G401.6 (cell line): ENCODE measurements around the gene CDK15.
"Not testable (repeated sequence)": the region's sequence is repeated elsewhere in the genome, so short reads cannot be mapped to it uniquely, and the experiment has no call there.

Source experiments
- FAIRE-seq: peaks from 2 replicates; lab custom pipeline; 2012; peaks lifted over from hg19 to GRCh38; lab: Jason Lieb, UNC

Gene CDK15

GRCh38 chr2:201806442-201807170, at the start of gene CDK15:
Gene CDK15, plus strand, starts transcription at chr2:201806537. Its CDS starts 128 bp downstream, at chr2:201806665.
- FAIRE-seq: no peak

DNA sequence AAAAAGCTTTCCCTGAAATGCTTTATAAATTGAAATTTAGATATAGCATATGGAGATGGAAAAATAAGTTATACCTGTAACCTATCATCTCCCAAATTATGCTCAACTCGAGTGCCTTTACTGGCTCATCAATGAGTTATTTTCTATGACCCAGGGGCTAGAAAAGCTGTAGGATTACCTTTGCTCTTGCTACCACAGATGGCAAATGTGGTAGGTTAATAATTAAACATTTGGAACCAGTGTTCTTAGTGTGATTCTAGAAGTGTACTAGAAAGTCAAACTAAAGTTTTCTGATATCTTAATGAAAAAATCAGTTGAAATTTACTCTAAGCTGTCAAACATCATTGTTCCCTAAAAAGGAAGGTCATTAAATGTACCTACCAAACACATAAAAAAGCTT, 48.1 kb upstream of the CDK15 start:
- FAIRE-seq: no peak

DNA sequence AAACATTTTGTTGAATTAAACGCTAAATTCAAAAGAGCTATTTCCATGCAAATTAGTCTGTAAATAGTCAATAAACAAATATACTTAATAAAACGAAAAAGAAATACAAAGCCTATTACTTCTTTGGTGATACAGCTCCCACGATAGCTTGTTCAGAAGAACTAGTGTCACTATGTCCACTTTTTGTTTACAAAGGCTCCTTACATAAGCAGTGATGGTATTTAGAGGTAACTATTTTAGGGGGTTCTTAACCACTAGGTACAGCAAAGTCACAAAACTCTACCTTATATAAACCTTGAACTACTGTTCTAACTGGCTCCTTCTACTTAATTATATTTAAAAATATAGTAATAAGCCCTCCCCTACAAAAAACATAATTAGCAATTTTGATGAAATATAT, 47.5 kb upstream of the CDK15 start:
- no peak for FAIRE-seq

- FAIRE-seq: no peak
Observed at GRCh38 chr2:201759567-201759966, 46.8 kb upstream of the CDK15 start.

- FAIRE-seq: no peak
Observed at GRCh38 chr2:201761101-201761500, 45.2 kb upstream of the CDK15 start.

DNA sequence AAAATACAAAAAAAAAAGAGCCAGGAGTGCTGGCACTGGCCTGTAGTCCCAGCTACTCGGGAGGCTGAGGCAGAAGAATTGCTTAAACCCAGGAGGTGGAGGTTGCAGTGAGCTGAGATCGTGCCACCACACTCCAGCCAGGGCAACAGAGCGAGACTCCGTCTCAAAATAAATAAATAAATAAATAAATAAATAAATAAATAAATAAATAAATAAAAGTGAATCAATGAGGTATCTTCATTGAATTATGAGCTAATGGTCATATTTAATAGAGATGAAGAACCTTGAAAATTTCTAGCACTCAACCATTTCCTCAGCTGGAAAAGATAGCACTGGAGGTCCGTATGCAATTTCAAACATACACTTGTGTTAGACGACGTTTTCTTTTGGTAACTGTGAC, 41.9 kb upstream of the CDK15 start:
- FAIRE-seq: not testable (repeated sequence)

DNA sequence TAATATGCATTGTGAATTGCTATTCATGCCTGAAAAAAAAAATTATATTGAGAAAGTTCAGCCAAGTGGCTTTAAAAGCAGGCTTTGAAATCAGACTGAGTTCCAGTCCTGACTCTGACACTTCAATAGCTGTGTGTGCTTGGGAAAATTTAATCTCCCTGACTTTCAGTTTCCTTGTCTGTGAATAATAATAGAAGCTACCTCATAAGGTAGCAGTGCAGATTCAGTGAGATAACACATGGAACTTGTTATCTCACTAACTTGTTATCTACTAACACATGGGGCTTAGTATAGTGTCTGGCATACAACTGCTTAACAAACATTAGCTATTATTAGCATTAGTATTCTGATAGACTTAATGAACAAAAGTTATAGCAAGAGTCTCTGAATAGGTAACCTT, 40.5 kb upstream of the CDK15 start:
- no peak for FAIRE-seq

- no peak for FAIRE-seq
Observed at GRCh38 chr2:201768918-201769317, 37.4 kb upstream of the CDK15 start.

- peak; percentile 64 for FAIRE-seq
Observed at GRCh38 chr2:201769666-201770373, 36.5 kb upstream of the CDK15 start.

DNA sequence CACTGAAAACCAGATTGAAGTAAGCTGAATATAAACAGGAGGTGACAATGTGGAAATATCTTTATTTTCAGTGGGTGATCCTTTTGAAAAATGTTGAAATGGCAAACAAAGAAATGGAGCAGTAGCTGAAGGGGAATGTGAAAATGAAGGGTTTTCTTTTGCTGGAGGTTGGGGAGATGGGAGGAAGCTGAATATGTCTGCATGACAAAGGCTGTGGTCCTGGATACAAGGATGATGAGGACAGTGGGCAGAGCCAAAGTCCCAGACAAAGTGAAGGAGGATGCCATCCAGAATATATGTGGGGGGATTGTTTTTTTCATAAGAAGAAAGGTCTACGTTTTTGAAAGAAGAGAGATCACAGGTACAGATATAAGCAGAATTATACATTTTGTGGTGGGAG, 32.3 kb upstream of the CDK15 start:
- no peak for FAIRE-seq

DNA sequence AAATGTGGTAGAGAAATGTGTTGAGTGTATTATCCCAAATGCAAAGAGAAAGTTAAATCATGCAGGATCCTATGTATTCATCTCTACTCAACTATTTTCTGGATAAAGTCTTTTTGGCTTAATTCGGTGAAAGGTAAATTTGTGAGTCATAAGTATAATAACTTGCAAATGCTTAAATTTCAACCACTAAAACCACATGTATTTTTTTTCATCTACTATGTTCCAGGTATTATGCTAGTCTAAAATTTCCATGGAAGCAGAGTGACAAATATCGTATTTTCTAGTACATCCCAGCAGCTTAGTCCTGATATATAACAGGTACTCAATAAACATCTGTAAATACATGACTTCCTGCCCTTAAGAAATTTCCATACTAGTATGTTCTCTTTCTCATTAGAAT, 31.8 kb upstream of the CDK15 start:
- FAIRE-seq: no peak

GRCh38 chr2:201775326-201775725, 31.0 kb upstream of the CDK15 start:
- no peak for FAIRE-seq

DNA sequence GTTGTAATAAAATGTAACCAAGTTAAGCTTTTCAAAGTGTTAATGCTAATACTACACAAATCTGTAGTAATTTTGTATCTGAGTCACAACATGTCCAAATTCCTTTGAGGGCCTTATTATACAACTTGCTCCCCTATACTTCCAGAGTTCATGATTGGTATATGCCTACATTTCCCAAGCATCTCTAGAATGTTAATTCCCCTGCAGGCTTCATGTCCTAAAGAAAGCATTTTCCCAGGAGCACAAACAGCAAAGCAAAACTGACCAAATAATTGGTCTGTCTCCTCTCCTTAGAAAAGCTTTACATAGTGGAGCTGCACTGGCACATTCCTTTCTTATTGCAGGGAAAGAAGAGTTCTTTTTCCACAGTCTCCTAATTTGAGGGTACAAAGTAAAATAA, 29.3 kb upstream of the CDK15 start:
- peak; percentile 97 for FAIRE-seq

GRCh38 chr2:201777869-201778268, 28.5 kb upstream of the CDK15 start:
- FAIRE-seq: no peak

GRCh38 chr2:201779901-201780673, 26.2 kb upstream of the CDK15 start:
- no peak for FAIRE-seq

DNA sequence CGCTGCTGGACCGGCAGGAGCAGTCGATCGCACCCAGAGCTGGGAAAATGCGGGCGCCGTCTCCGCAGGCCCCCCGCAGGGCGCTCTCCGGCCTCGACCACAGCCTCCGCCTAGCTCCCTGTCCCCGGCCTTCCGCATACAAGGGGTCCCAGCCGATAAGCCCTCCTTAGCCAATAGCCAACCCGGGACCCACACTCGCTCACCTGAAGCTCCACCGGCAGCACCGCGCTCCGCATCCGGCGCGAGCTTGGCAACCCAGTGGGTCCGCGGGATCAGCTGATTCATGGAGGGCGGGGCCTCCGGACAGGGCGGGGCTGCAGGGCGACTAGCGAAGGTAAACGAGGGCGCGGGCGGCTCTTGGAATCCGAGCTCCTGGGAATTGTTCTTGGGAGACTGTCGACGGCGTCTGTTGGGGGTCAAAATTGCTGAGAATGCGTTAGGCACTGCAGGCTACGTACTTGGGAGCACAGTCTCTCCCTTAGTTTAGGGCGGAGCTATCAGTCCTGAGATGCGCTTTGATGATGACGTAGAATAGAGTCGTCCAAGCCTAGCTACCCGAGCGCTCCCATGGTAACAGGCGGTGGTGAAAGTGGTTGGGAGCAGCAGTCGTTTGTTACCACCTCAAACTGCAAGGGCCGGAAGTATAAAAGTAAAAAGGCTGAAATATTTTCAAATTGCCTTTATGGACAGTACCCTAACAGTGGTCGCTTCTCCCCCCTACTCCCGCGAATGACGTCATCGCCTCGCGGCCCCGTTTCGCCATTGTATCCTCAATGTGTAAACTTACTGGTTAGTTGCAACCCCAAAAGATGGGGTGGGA, 25.5 kb upstream of the CDK15 start, which contains the start of gene ALS2:
TSS of gene ALS2 (minus strand) at position 260 of the 820 bp plus-strand sequence. CDS start 12,048 bp downstream, outside the sequence.
- FAIRE-seq: peak; percentile 99

- no peak for FAIRE-seq
Observed at GRCh38 chr2:201781557-201782051, 24.7 kb upstream of the CDK15 start.

DNA sequence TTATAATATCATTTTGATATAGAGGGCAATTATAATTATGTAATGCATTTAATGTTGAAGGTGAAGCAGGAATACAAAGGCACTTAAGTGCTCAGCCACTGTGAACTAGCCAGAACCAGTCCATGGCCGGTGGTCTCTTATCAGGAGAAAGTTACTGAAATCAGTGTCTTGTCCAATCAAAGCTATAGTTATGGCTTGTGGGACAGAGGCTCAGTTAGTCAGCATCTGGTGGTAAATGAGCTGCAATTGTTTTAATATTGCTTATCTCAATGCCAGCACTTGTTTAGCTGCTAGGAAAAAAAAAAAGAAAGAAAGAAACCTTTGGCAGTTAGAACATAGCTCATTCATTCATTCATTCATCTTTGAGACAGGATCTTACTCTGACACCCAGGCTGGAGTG, 21.8 kb upstream of the CDK15 start:
- no peak for FAIRE-seq

- FAIRE-seq: no peak
Observed at GRCh38 chr2:201785135-201785534, 21.2 kb upstream of the CDK15 start.

- no peak for FAIRE-seq
Observed at GRCh38 chr2:201786471-201786870, 19.9 kb upstream of the CDK15 start.

DNA sequence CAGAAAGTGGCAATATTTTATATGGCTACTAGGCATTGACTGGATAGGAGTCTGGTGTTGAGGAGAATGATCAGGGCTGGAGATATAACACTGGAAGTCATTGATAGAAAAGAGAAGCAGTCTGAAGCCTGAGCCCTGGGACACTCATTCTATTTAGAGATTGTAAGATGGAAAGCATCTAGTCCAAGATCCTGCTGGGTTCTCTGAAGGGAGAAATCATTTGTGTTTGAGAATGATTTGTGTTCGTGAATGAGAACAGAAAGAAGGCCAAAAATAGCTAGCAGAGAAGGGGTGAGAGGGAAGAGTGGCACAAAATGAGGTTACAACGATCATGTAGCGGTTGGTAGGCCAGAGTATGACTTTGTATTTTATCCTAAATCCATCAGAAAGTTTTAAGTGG, 18.0 kb upstream of the CDK15 start:
- FAIRE-seq: no peak

DNA sequence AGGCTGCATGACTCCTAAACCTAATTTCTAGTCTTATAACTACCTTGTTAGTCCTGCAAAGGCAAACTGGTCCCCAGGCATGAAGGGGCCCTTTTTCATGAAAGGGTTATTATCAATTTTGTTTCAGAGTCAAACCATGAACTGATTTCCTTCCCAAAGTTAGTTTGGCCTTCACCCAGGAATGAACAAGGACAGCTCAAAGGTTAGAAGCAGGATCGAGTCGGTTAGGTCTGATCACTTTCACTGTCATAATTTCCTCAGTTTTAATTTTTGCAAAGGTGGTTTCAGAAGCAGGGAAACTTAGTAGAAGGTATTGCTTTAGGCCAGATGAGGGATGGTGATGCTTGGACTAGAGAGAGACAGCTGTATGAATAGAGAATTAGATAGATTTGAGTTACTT, 16.9 kb upstream of the CDK15 start:
- no peak for FAIRE-seq
